Astrocyte (in vitro differentiated cells and primary cell): ENCODE results near the gene AGBL4. TPM values are rescaled to one million over a fixed set of nuclear protein-coding genes. Genes with fewer than 3 reads are reported as not detected.

Experiments used
- DNase-seq: peaks from one replicate; pipeline ENCODE4 v3.0.0-alpha.2; 2010; ENCODE audit warnings: low read depth
- FAIRE-seq: peaks from 2 replicates; lab custom pipeline; 2011; peaks lifted over from hg19 to GRCh38; lab: Jason Lieb, UNC
- H2AFZ ChIP-seq: 2 replicates; pipeline ENCODE4 v1.6.0; 2012; ENCODE audit warnings: low read depth, low read length, inconsistent platforms
- H3K27ac ChIP-seq: 2 replicates; pipeline ENCODE4 v1.5.1; 2011; ENCODE audit warnings: low read depth, low read length, inconsistent platforms
- H3K27me3 ChIP-seq: 2 replicates; pipeline ENCODE4 v1.6.0; 2011; ENCODE audit warnings: low read length, inconsistent platforms; ENCODE audit not compliant: insufficient read depth
- H3K36me3 ChIP-seq: 2 replicates; pipeline ENCODE4 v1.5.1; 2011; ENCODE audit warnings: low read length, inconsistent platforms; ENCODE audit not compliant: insufficient read depth
- H3K4me1 ChIP-seq: 2 replicates; pipeline ENCODE4 v1.5.1; 2011; ENCODE audit warnings: low read length, inconsistent platforms; ENCODE audit not compliant: insufficient read depth
- H3K4me2 ChIP-seq: 2 replicates; pipeline ENCODE4 v1.6.0; 2012; ENCODE audit warnings: low read length, inconsistent platforms
- H3K4me3 ChIP-seq: 2 replicates; pipeline ENCODE4 v1.5.1; 2011; ENCODE audit warnings: low read depth, mild to moderate bottlenecking, low read length, inconsistent platforms; ENCODE audit not compliant: insufficient read depth
- H3K79me2 ChIP-seq: 2 replicates; pipeline ENCODE4 v1.6.0; 2012; ENCODE audit warnings: mild to moderate bottlenecking, low read length, inconsistent platforms; ENCODE audit not compliant: insufficient read depth
- H3K9ac ChIP-seq: 2 replicates; pipeline ENCODE4 v1.6.0; 2012; ENCODE audit warnings: mild to moderate bottlenecking, low read length, inconsistent platforms
- H3K9me3 ChIP-seq: 2 replicates; pipeline ENCODE4 v1.5.1; 2012; ENCODE audit warnings: low read depth, mild to moderate bottlenecking, low read length, inconsistent platforms; ENCODE audit not compliant: insufficient read depth
- H4K20me1 ChIP-seq: 2 replicates; pipeline ENCODE4 v1.6.0; 2012; ENCODE audit warnings: low read length, inconsistent platforms; ENCODE audit not compliant: insufficient read depth
- H3K27ac Mint-ChIP-seq: one replicate; pipeline ENCODE4 v1.8.0; 2021; ENCODE audit warnings: mild to moderate bottlenecking, mixed read lengths; ENCODE audit not compliant: unreplicated experiment
- H3K27me3 Mint-ChIP-seq: one replicate; pipeline ENCODE4 v1.8.0; 2021; ENCODE audit warnings: low read depth, mixed read lengths; ENCODE audit not compliant: unreplicated experiment
- H3K36me3 Mint-ChIP-seq: one replicate; pipeline ENCODE4 v1.8.0; 2021; ENCODE audit warnings: low read depth, mixed read lengths; ENCODE audit not compliant: unreplicated experiment
- H3K4me1 Mint-ChIP-seq: one replicate; pipeline ENCODE4 v1.8.0; 2021; ENCODE audit warnings: low read depth, mixed read lengths; ENCODE audit not compliant: unreplicated experiment
- H3K4me3 Mint-ChIP-seq: one replicate; pipeline ENCODE4 v1.8.0; 2021; ENCODE audit warnings: mild to moderate bottlenecking, moderate library complexity, mixed read lengths; ENCODE audit not compliant: unreplicated experiment
- H3K9me3 Mint-ChIP-seq: one replicate; pipeline ENCODE4 v1.8.0; 2021; ENCODE audit warnings: mild to moderate bottlenecking, mixed read lengths; ENCODE audit not compliant: unreplicated experiment
- EZH2 ChIP-seq: IDR thresholded peaks from 2 replicates; pipeline ENCODE4 v1.6.1; 2012; ENCODE audit warnings: mild to moderate bottlenecking, low read length, inconsistent platforms; ENCODE audit not compliant: insufficient read depth
- total RNA-seq: library from RNA; stranded (reverse); gene quantifications from 2 replicates; pipeline ENCODE4 v1.2.1, GENCODE V29; 2021
- TF ChIP-seq, protein P1 (sequence below): IDR thresholded peaks from 2 replicates; pipeline ENCODE4 v1.5.1; 2011; ENCODE audit warnings: low read depth, mild to moderate bottlenecking, inconsistent platforms, low read length, moderate library complexity; ENCODE audit not compliant: insufficient read depth

The AGBL4 gene
- total RNA-seq, 1 donor from 2014 or later: not detected

DNA sequence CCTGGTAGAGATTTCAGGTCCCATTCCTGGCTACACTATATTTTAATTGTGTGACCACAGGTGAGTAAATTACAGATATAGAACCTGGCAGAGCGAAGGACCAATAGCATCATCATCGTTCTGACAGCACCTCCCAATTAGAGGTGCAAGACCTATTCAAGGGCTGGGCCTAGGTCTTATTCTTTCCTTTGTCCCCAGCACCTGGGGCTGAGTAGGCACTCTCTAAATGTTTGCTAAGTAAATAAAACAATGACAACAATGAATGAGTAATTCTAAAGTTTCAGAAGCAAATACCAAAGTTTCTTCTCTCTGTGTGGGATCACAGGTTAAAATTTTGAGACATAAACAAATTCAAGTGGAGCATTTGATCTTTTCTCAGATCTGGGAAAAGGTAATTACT, 1279.7 kb downstream of the AGBL4 start:
- H3K9me3 Mint-ChIP-seq: peaks cover 2% of the 10 kb centered on the region
- H3K36me3 Mint-ChIP-seq: peaks cover 2% of the 10 kb centered on the region
- H3K4me2 ChIP-seq: no peak overlapping the region
- no peaks in the 10 kb centered on the region for H3K4me1 Mint-ChIP-seq
- H3K27ac ChIP-seq: no peak overlapping the region
- no peaks in the 10 kb centered on the region for H3K9me3 ChIP-seq
- DNase-seq (no peak), FAIRE-seq (no peak)
- no peak overlapping the region for H3K9ac ChIP-seq
- H3K27me3 ChIP-seq: no peaks in the 10 kb centered on the region
- no peaks in the 10 kb centered on the region for H3K79me2 ChIP-seq
- TF ChIP-seq, protein P1, sequence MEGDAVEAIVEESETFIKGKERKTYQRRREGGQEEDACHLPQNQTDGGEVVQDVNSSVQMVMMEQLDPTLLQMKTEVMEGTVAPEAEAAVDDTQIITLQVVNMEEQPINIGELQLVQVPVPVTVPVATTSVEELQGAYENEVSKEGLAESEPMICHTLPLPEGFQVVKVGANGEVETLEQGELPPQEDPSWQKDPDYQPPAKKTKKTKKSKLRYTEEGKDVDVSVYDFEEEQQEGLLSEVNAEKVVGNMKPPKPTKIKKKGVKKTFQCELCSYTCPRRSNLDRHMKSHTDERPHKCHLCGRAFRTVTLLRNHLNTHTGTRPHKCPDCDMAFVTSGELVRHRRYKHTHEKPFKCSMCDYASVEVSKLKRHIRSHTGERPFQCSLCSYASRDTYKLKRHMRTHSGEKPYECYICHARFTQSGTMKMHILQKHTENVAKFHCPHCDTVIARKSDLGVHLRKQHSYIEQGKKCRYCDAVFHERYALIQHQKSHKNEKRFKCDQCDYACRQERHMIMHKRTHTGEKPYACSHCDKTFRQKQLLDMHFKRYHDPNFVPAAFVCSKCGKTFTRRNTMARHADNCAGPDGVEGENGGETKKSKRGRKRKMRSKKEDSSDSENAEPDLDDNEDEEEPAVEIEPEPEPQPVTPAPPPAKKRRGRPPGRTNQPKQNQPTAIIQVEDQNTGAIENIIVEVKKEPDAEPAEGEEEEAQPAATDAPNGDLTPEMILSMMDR: no peak
- TF ChIP-seq EZH2: no peak
- H3K4me3 ChIP-seq: no peak overlapping the region
- H4K20me1 ChIP-seq: no peaks in the 10 kb centered on the region
- peaks cover 2% of the 10 kb centered on the region for H3K27me3 Mint-ChIP-seq
- no peaks in the 10 kb centered on the region for H3K36me3 ChIP-seq
- H2AFZ ChIP-seq: no peak overlapping the region
- no peak overlapping the region for H3K27ac Mint-ChIP-seq
- no peak overlapping the region for H3K4me3 Mint-ChIP-seq
- no peaks in the 10 kb centered on the region for H3K4me1 ChIP-seq

DNA sequence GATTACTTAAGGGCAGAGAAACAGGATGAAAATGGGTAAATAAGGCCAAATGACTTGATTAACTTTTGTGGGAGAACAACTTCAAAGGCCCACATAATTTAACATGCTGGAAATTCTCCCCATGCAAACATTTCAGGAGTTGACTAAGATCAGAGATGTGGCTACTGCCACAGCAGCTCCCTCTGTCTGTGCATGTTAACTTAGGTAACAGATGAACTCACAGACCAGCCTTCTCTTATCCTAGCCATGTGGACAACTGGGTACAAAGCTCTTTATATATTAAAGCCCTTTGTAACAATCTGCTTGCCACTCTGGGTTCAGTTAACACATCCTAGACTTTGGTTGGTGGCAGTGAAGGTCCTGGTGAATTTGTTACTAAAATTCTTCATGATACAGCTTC, 1280.3 kb downstream of the AGBL4 start:
- Mint-ChIP-seq H3K27ac (no peak overlapping the region), H3K9me3 (peaks cover 2% of the 10 kb centered on the region), H3K27me3 (peaks cover under 1% of the 10 kb centered on the region), H3K4me3 (no peak overlapping the region), H3K4me1 (no peaks in the 10 kb centered on the region), H3K36me3 (no peaks in the 10 kb centered on the region)
- Histone ChIP-seq H3K9me3 (no peaks in the 10 kb centered on the region), H3K9ac (no peak overlapping the region), H3K4me1 (no peaks in the 10 kb centered on the region), H3K27me3 (no peaks in the 10 kb centered on the region), H4K20me1 (no peaks in the 10 kb centered on the region), H3K27ac (no peak overlapping the region), H3K79me2 (no peaks in the 10 kb centered on the region), H3K4me3 (no peak overlapping the region), H3K4me2 (no peak overlapping the region), H2AFZ (no peak overlapping the region), H3K36me3 (no peaks in the 10 kb centered on the region)
- DNase-seq (no peak), FAIRE-seq (no peak)
- TF ChIP-seq, protein P1: no peak
- no peak for TF ChIP-seq EZH2

DNA sequence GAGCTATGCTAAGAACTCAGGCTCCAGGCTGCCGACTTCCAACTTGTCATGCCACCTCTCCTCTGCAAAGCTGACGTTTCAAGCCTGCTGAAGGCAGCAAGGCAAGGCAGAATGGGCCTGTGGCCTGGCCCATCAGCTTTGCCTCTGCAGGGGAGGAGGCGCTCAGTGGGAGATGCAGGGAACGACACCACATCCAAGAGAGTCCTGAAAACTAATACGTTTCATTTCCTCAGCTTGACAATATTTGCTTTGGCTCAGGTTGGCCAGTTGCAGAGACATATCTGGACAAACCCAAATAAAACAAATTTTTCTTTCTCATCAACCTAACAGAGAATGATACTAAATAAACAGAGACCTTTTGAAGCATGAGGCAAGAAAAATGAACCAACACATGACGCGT, 1282.4 kb downstream of the AGBL4 start:
- H3K4me3 Mint-ChIP-seq: no peak overlapping the region
- no peaks in the 10 kb centered on the region for H3K36me3 Mint-ChIP-seq
- TF ChIP-seq, protein P1: no peak
- TF ChIP-seq EZH2: no peak
- no peak overlapping the region for H3K4me3 ChIP-seq
- H3K27me3 Mint-ChIP-seq: no peaks in the 10 kb centered on the region
- H2AFZ ChIP-seq: no peak overlapping the region
- no peak overlapping the region for H3K9ac ChIP-seq
- peaks cover 2% of the 10 kb centered on the region for H3K9me3 Mint-ChIP-seq
- no peak overlapping the region for H3K4me2 ChIP-seq
- no peak overlapping the region for H3K27ac Mint-ChIP-seq
- no peaks in the 10 kb centered on the region for H3K27me3 ChIP-seq
- H3K36me3 ChIP-seq: no peaks in the 10 kb centered on the region
- H3K27ac ChIP-seq: no peak overlapping the region
- FAIRE-seq (no peak), DNase-seq (no peak)
- no peaks in the 10 kb centered on the region for H3K4me1 Mint-ChIP-seq
- H3K9me3 ChIP-seq: no peaks in the 10 kb centered on the region
- H3K4me1 ChIP-seq: no peaks in the 10 kb centered on the region
- H4K20me1 ChIP-seq: no peaks in the 10 kb centered on the region
- H3K79me2 ChIP-seq: no peaks in the 10 kb centered on the region
